ENCODE measurements around the gene SLC35B2.

- TF ChIP-seq CTCF (conservative IDR thresholded peaks at IDR 0.05; ENCODE audit: low read depth in 2 of 2) (no peak), EZH2phosphoT487 (IDR thresholded peaks at IDR 0.05; ENCODE audit: unreplicated experiment) (no peak), EZH2 (IDR thresholded peaks at IDR 0.05; ENCODE audit: low read depth, unreplicated experiment) (no peak), ZNF114 (CRISPR knock-in tag; IDR thresholded peaks at IDR 0.05) (no peak), JUNB (IDR thresholded peaks at IDR 0.05; ENCODE audit: unreplicated experiment) (no peak), REST (IDR thresholded peaks at IDR 0.05; ENCODE audit: unreplicated experiment) (no peak), CREB1 (CRISPR knock-in tag; IDR thresholded peaks at IDR 0.05; ENCODE audit: low read depth) (no peak), POLR2AphosphoS5 (IDR thresholded peaks at IDR 0.05; ENCODE audit: low read depth) (no peak)
These were observed 14.0 kb downstream of the SLC35B2 start for GRCh38 chr6:44243345-44243744.

All from GM23338 (cell line).